ENCODE measurements around the gene NINJ2. TPM values are rescaled to one million over a fixed set of nuclear protein-coding genes. Genes with fewer than 3 reads are reported as not detected.

Gene NINJ2
- total and polyA plus RNA-seq, 7 donors, result 2.0 to 12.3 (median 7.2) TPM

DNA sequence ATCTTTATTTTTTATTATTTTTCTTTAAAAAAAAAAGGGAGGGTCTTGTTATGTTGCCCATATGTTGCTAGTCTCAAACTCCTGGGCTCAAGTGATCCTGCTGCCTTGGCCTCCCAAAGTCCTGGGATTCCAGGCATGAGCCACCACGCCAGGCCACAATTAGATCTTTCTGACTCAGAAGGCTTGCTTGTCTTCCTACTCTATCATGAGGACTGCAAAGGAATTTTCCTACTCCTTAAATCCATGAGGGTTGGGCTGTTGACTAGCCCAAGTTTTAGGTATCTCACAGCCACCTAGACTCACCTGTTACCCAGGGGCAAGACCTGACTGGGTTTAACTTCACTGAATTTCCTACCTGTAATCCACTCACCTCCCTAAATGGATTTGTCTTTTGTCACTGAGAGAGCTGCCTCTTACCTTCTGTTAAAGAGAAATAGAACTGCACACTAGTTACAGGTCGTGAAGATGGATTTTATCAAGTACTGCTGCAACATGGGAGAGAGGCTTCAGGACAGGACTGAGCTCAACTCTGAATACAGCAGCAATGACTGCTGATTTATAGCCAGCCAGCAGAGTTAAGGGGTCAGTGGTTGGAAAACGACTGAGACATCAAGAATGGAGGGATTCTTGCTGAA lies 131.2 kb downstream of the NINJ2 start:
- intact Hi-C loops (cut with DNase I), result no loop called here
- Histone ChIP-seq H3K27ac (no peak overlapping the region), H3K4me1 (no peaks in the 10 kb centered on the region), H3K36me3 (no peaks in the 10 kb centered on the region), H3K9me3 (no peaks in the 10 kb centered on the region), H3K4me3 (no peak overlapping the region), H3K27me3 (no peaks in the 10 kb centered on the region)
- WGBS, 2 donors, result 82 to 91% methylated on average over 3 of the region's 3 CpGs
- no peak for DNase-seq
- no peak for TF ChIP-seq POLR2AphosphoS5 (IDR thresholded peaks at IDR 0.05)
- TF ChIP-seq, protein P1, sequence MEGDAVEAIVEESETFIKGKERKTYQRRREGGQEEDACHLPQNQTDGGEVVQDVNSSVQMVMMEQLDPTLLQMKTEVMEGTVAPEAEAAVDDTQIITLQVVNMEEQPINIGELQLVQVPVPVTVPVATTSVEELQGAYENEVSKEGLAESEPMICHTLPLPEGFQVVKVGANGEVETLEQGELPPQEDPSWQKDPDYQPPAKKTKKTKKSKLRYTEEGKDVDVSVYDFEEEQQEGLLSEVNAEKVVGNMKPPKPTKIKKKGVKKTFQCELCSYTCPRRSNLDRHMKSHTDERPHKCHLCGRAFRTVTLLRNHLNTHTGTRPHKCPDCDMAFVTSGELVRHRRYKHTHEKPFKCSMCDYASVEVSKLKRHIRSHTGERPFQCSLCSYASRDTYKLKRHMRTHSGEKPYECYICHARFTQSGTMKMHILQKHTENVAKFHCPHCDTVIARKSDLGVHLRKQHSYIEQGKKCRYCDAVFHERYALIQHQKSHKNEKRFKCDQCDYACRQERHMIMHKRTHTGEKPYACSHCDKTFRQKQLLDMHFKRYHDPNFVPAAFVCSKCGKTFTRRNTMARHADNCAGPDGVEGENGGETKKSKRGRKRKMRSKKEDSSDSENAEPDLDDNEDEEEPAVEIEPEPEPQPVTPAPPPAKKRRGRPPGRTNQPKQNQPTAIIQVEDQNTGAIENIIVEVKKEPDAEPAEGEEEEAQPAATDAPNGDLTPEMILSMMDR (IDR thresholded peaks at IDR 0.05), result no peak
- TF ChIP-seq POLR2A (IDR thresholded peaks at IDR 0.05), result no peak
- TF ChIP-seq EP300 (IDR thresholded peaks at IDR 0.05), result no peak

DNA sequence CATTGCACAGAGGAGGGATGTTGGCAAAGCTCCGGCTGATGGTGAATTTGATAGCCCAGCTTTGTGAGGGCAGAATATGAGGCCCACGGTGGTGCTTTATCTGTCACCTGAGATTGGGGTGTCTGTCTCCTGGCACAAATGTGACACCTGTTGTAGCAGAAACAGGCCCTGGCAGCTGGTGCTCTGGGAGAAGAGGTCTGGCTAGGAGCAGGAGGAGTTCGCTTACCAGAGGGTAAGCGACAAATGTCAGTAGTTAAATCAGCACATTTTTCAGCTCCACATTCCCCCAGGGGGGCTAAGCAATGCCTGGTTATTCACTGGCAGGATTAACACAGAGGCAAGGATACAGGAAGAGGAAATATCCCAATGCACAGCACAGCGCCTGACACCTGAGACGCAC lies 132.4 kb downstream of the NINJ2 start:
- H3K27ac ChIP-seq, result no peak overlapping the region
- 93 to 96% methylated on average over 6 of the region's 6 CpGs for whole genome bisulfite sequencing, 2 donors
- TF ChIP-seq POLR2A (IDR thresholded peaks at IDR 0.05) (no peak), POLR2AphosphoS5 (IDR thresholded peaks at IDR 0.05) (no peak), EP300 (IDR thresholded peaks at IDR 0.05) (no peak)
- TF ChIP-seq, protein P1 (IDR thresholded peaks at IDR 0.05), result no peak
- no peak for DNase-seq
- no peaks in the 10 kb centered on the region for H3K9me3 ChIP-seq
- intact Hi-C loops (cut with DNase I), result no loop called here
- no peaks in the 10 kb centered on the region for H3K4me1 ChIP-seq
- no peaks in the 10 kb centered on the region for H3K36me3 ChIP-seq
- no peaks in the 10 kb centered on the region for H3K27me3 ChIP-seq
- no peak overlapping the region for H3K4me3 ChIP-seq

DNA sequence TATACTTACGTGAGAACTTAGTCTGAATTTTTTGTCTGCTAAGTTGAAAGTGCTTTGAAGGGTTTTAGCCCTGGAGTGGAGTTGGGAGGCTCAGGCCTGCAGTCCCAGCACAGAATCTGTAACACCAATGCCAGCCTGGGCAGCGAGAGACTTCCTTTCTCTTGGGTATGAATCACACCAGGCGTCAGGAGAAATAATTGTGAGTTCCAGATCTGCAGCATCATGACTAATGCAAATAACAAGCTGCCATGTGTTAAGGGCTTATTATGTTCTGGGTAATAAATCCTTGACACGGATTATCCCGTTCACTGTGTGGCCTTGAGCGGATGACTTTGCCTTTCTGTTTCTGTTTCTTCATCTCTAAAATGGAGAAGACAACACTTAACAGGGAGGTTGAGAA lies 132.9 kb downstream of the NINJ2 start:
- TF ChIP-seq, protein P1 (IDR thresholded peaks at IDR 0.05), result no peak
- TF ChIP-seq POLR2AphosphoS5 (IDR thresholded peaks at IDR 0.05) (no peak), EP300 (IDR thresholded peaks at IDR 0.05) (no peak), POLR2A (IDR thresholded peaks at IDR 0.05) (no peak)
- H3K27me3 ChIP-seq, result no peaks in the 10 kb centered on the region

DNA sequence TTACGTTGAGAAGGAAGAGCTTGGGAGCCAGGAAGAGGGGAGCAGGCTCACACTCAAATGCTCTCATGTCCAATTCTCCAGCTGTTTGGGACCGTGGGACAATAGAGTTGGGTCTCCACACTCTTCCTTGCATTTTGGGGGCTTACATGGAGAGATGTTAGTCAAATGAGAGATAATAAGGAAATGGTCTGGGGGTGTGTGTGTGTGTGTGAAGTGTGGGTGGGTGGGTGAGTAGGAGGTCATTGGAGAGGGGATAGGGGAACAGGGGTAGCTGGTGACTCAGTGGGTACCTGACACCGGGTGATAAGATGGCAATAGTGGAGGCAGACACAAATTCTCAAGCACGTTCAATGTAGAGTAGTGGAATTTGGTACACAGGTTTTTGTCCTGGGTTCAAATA lies 135.5 kb downstream of the NINJ2 start:
- DNase-seq, result no peak
- intact Hi-C loops (cut with DNase I), result no loop called here
- no peaks in the 10 kb centered on the region for H3K36me3 ChIP-seq
- no peaks in the 10 kb centered on the region for H3K27me3 ChIP-seq
- no peak overlapping the region for H3K4me3 ChIP-seq
- no peaks in the 10 kb centered on the region for H3K9me3 ChIP-seq
- TF ChIP-seq EP300 (IDR thresholded peaks at IDR 0.05) (no peak), POLR2AphosphoS5 (IDR thresholded peaks at IDR 0.05) (no peak), POLR2A (IDR thresholded peaks at IDR 0.05) (no peak)
- TF ChIP-seq, protein P1 (IDR thresholded peaks at IDR 0.05), result no peak
- no peaks in the 10 kb centered on the region for H3K4me1 ChIP-seq
- WGBS, 2 donors, result 88 to 89% methylated on average over 4 of the region's 4 CpGs
- H3K27ac ChIP-seq, result no peak overlapping the region

More for the DNA sequence above, 132.9 kb downstream of the NINJ2 start:
- WGBS, 2 donors, result 54 to 75% methylated on average over 6 of the region's 6 CpGs
- Histone ChIP-seq H3K4me3 (no peak overlapping the region), H3K36me3 (no peaks in the 10 kb centered on the region), H3K27ac (no peak overlapping the region), H3K9me3 (no peaks in the 10 kb centered on the region), H3K4me1 (no peaks in the 10 kb centered on the region)
- no peak for DNase-seq
- intact Hi-C loops (cut with DNase I), result no loop called here

DNA sequence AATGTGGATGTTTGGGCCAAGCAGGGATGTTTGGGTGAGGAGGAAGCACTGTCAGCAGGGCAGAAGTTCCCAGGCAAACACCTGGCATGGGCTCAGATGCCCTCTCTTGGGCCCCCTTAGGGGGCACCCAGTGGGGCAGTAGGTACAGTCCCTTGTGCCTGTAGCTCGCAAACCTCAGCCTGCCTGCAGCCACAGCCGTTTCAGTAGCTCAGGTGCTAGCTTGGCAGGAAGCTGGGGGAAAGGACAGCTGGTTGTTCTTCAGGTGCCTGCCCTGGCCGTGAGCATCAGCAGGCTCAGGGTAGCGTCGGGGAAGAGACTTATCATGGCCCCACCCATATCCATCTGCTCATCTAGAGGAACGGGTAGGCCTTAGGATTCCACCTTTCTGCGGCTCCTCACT lies 136.0 kb downstream of the NINJ2 start:
- no peaks in the 10 kb centered on the region for H3K36me3 ChIP-seq
- H3K4me1 ChIP-seq, result no peaks in the 10 kb centered on the region
- WGBS, 2 donors, result 28 to 58% methylated on average over 7 of the region's 7 CpGs
- intact Hi-C loops (cut with DNase I), result no loop called here
- no peak overlapping the region for H3K27ac ChIP-seq
- H3K4me3 ChIP-seq, result no peak overlapping the region
- no peak for TF ChIP-seq EP300 (IDR thresholded peaks at IDR 0.05)
- TF ChIP-seq POLR2A (IDR thresholded peaks at IDR 0.05), result no peak
- no peak for TF ChIP-seq POLR2AphosphoS5 (IDR thresholded peaks at IDR 0.05)
- TF ChIP-seq, protein P1 (IDR thresholded peaks at IDR 0.05), result no peak
- H3K9me3 ChIP-seq, result no peaks in the 10 kb centered on the region
- no peaks in the 10 kb centered on the region for H3K27me3 ChIP-seq
- DNase-seq, result no peak

Measured in sigmoid colon (tissue), 7 donors.